ENCODE data around the gene C9orf72. TPM values are rescaled to one million over a fixed set of nuclear protein-coding genes. Genes with fewer than 3 reads are reported as not detected.

C9orf72 gene
- total RNA-seq, 1 experiment from 2014 or later = 5.9 TPM

GRCh38 chr9:27527702-27528075 is 45.6 kb downstream of the C9orf72 start:
- DNase-seq (ENCODE audit: low spot score) = no peak
- Histone ChIP-seq H3K4me1 (ENCODE audit: insufficient read depth, low read length, poor library complexity, severe bottlenecking) (peaks cover 5% of the 10 kb centered on the region), H3K9me3 (ENCODE audit: low read depth, low read length, poor library complexity, severe bottlenecking) (no peaks in the 10 kb centered on the region), H3K36me3 (ENCODE audit: insufficient read depth, low read length, poor library complexity, severe bottlenecking) (no peaks in the 10 kb centered on the region), H3K27ac (ENCODE audit: low read depth, low read length, poor library complexity, severe bottlenecking) (no peak overlapping the region), H3K27me3 (replicated peaks; ENCODE audit: insufficient read depth, low read depth, low read length, poor library complexity) (peaks cover 7% of the 10 kb centered on the region), H3K4me3 (ENCODE audit: low read depth, low read length, poor library complexity, severe bottlenecking) (no peak overlapping the region)
- POLR2A ChIA-PET (ENCODE audit: low non-redundant PET) = no interaction called here
- no TSS peak for BruUV-seq (replicated peaks)
- TF ChIP-seq EZH2 (IDR thresholded peaks at IDR 0.05; ENCODE audit: borderline replicate concordance, low read depth, low read length, poor library complexity, severe bottlenecking) (no peak), CTCF (conservative IDR thresholded peaks at IDR 0.05; ENCODE audit: low read depth, low read length) (no peak)
- intact Hi-C loops (cut with micrococcal nuclease; ENCODE audit: unreplicated experiment) = no loop called here
- CTCF ChIA-PET = no interaction called here

DNA sequence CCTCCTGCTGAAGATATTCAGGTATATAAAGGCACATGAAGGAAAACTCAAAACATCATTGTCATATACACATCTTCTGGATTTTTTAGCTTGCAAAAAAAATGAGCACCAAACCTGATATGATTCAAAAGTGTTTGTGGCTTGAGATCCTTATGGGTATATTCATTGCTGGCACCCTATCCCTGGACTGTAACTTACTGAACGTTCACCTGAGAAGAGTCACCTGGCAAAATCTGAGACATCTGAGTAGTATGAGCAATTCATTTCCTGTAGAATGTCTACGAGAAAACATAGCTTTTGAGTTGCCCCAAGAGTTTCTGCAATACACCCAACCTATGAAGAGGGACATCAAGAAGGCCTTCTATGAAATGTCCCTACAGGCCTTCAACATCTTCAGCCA is 49.0 kb downstream of the C9orf72 start, which contains the start of gene IFNK:
Gene IFNK, plus strand, starts transcription at position 55 of the 400 bp plus-strand sequence. Its CDS starts 47 bp downstream, at position 102.
- TF ChIP-seq CTCF (conservative IDR thresholded peaks at IDR 0.05; ENCODE audit: low read depth, low read length) (no peak), EZH2 (IDR thresholded peaks at IDR 0.05; ENCODE audit: borderline replicate concordance, low read depth, low read length, poor library complexity, severe bottlenecking) (no peak)
- H3K27me3 ChIP-seq (replicated peaks; ENCODE audit: insufficient read depth, low read depth, low read length, poor library complexity) = peaks cover 7% of the 10 kb centered on the region
- intact Hi-C loops (cut with micrococcal nuclease; ENCODE audit: unreplicated experiment) = no loop called here
- H3K36me3 ChIP-seq (ENCODE audit: insufficient read depth, low read length, poor library complexity, severe bottlenecking) = no peaks in the 10 kb centered on the region
- H3K9me3 ChIP-seq (ENCODE audit: low read depth, low read length, poor library complexity, severe bottlenecking) = no peaks in the 10 kb centered on the region
- BruUV-seq (replicated peaks) = no TSS peak
- H3K4me1 ChIP-seq (ENCODE audit: insufficient read depth, low read length, poor library complexity, severe bottlenecking) = peaks cover 5% of the 10 kb centered on the region
- H3K27ac ChIP-seq (ENCODE audit: low read depth, low read length, poor library complexity, severe bottlenecking) = no peak within 1 kb of the TSS
- POLR2A ChIA-PET (ENCODE audit: low non-redundant PET) = no interaction called here
- H3K4me3 ChIP-seq (ENCODE audit: low read depth, low read length, poor library complexity, severe bottlenecking) = no peak within 1 kb of the TSS
- no peak for DNase-seq (ENCODE audit: low spot score)
- CTCF ChIA-PET = no interaction called here

GRCh38 chr9:27523141-27523540 is 50.1 kb downstream of the C9orf72 start:
- intact Hi-C loops (cut with micrococcal nuclease; ENCODE audit: unreplicated experiment) = no loop called here
- Histone ChIP-seq H3K36me3 (ENCODE audit: insufficient read depth, low read length, poor library complexity, severe bottlenecking) (no peaks in the 10 kb centered on the region), H3K4me1 (ENCODE audit: insufficient read depth, low read length, poor library complexity, severe bottlenecking) (no peaks in the 10 kb centered on the region), H3K27me3 (replicated peaks; ENCODE audit: insufficient read depth, low read depth, low read length, poor library complexity) (peaks cover 1% of the 10 kb centered on the region), H3K4me3 (ENCODE audit: low read depth, low read length, poor library complexity, severe bottlenecking) (no peak overlapping the region), H3K27ac (ENCODE audit: low read depth, low read length, poor library complexity, severe bottlenecking) (no peak overlapping the region), H3K9me3 (ENCODE audit: low read depth, low read length, poor library complexity, severe bottlenecking) (no peaks in the 10 kb centered on the region)
- ChIA-PET CTCF (no interaction called here), POLR2A (ENCODE audit: low non-redundant PET) (no interaction called here)
- TF ChIP-seq CTCF (conservative IDR thresholded peaks at IDR 0.05; ENCODE audit: low read depth, low read length) (no peak), EZH2 (IDR thresholded peaks at IDR 0.05; ENCODE audit: borderline replicate concordance, low read depth, low read length, poor library complexity, severe bottlenecking) (no peak)
- no TSS peak for BruUV-seq (replicated peaks)
- DNase-seq (ENCODE audit: low spot score) = no peak

All from A673 (cell line).